ENCODE measurements around the gene FAM151B. TPM values are rescaled to one million over a fixed set of nuclear protein-coding genes. Genes with fewer than 3 reads are reported as not detected.

FAM151B gene
- total and polyA plus RNA-seq, 2 of the 13 experiments (the other 11 are each of a cell fraction or from before 2014, with no cell fraction given): 0.61 to 1.0 TPM

GRCh38 chr5:80487829-80488721 is at the start of gene FAM151B (continued):
- TF ChIP-seq KIAA2018 (CRISPR knock-in tag; IDR thresholded peaks at IDR 0.05; ENCODE audit: borderline replicate concordance) (peak; percentile 67; the same call in 1 of the 2 replicates), LCORL (IDR thresholded peaks at IDR 0.05) (no peak), LCORL (CRISPR knock-in tag; IDR thresholded peaks at IDR 0.05) (peak; percentile 96), ZNF772 (CRISPR knock-in tag; IDR thresholded peaks at IDR 0.05) (0 out of 2 replicates have a peak, but pooled peaks have one; percentile 50), ZNF556 (CRISPR knock-in tag; IDR thresholded peaks at IDR 0.05; ENCODE audit: borderline replicate concordance) (peak; percentile 72), ZBTB2 (CRISPR knock-in tag; IDR thresholded peaks at IDR 0.05; ENCODE audit: low read depth) (peak; percentile 53), EZH2 (conservative IDR thresholded peaks at IDR 0.05; ENCODE audit: low read depth, low read length) (no peak), CBX2 (IDR thresholded peaks at IDR 0.05; ENCODE audit: low read depth, low read length) (no peak), CBX2 (CRISPR knock-in tag; IDR thresholded peaks at IDR 0.05; ENCODE audit: low read depth) (no peak), E2F1 (CRISPR knock-in tag; IDR thresholded peaks at IDR 0.05) (peak; percentile 76; the same call in 1 of the 2 replicates), SETDB1 (CRISPR knock-in tag; IDR thresholded peaks at IDR 0.05; ENCODE audit: borderline replicate concordance) (no peak), CCDC6 (CRISPR knock-in tag; IDR thresholded peaks at IDR 0.05) (no peak; the same call in none of the 2 replicates)

Measured in HepG2 (cell line).